Neural crest cell (in vitro differentiated cells): ENCODE measurements around the gene ZNF146. TPM values are rescaled to one million over a fixed set of nuclear protein-coding genes. Genes with fewer than 3 reads are reported as not detected.

ENCODE experiments used
- DNase-seq: peaks from one replicate; pipeline ENCODE4 v3.0.0; 2021; ENCODE audit warnings: low read depth, mixed read lengths, low spot score
- H3K27ac Mint-ChIP-seq: one replicate; pipeline ENCODE4 v1.8.0; 2021; ENCODE audit warnings: mild to moderate bottlenecking, mixed read lengths; ENCODE audit not compliant: unreplicated experiment
- H3K27me3 Mint-ChIP-seq: 2 replicates; pipeline ENCODE4 v1.8.0; 2021; ENCODE audit warnings: low read depth, mild to moderate bottlenecking, mixed read lengths
- H3K36me3 Mint-ChIP-seq: 2 replicates; pipeline ENCODE4 v1.8.0; 2021; ENCODE audit warnings: low read depth, mild to moderate bottlenecking, mixed read lengths
- H3K4me1 Mint-ChIP-seq: 2 replicates; pipeline ENCODE4 v1.8.0; 2021; ENCODE audit warnings: mixed read lengths
- H3K4me3 Mint-ChIP-seq: one replicate; pipeline ENCODE4 v1.8.0; 2021; ENCODE audit warnings: mild to moderate bottlenecking, mixed read lengths
- H3K9me3 Mint-ChIP-seq: 2 replicates; pipeline ENCODE4 v1.8.0; 2021; ENCODE audit warnings: mixed read lengths
- total RNA-seq: library from RNA; stranded (reverse); gene quantifications from 2 replicates; pipeline ENCODE4 v1.2.1, GENCODE V29; 2021
- TF ChIP-seq, protein P1 (sequence below): fragments of 200-600 bp; sonication (generic); conservative IDR thresholded peaks from 2 replicates; pipeline ENCODE4 v1.5.0; 2021; ENCODE audit warnings: antibody characterized with exemption, mild to moderate bottlenecking

ZNF146 gene
- total RNA-seq, 1 donor from 2014 or later, result 88.0 TPM

DNA sequence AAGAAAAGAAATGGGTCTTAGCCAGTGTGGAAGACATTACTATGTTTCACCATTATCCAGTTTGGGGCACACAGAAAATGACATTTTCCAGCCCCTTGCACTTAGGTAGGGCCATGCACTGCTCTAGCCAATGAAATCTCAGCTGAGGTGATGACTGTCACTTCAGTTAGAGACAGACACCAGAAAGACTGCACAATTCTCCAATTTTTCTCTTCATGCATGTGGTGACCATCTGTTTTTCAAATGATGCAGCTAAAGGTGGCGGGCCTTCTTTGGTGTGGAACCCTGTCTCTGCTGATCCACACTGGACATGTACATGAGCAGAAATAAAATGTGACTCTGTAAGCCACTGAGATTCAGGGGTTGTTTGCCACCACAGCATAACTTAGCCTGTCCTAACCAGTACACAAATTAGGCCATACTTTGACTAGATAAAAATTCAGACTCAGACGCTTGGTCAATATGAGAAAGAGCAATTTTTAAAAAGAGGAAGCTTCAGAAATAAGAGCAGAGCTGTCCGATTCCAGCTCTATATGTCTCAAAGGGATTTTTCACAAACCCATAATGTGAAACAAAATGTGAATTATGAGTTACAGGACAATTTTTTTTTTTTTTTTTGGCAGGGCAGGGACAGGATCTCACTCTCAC is 7.2 kb upstream of the ZNF146 start:
- Mint-ChIP-seq H3K4me3 (peak overlapping the region; percentile 23), H3K27ac (no peak overlapping the region), H3K27me3 (no peaks in the 10 kb centered on the region), H3K36me3 (peaks cover under 1% of the 10 kb centered on the region), H3K9me3 (no peaks in the 10 kb centered on the region), H3K4me1 (no peaks in the 10 kb centered on the region)
- TF ChIP-seq, protein P1, sequence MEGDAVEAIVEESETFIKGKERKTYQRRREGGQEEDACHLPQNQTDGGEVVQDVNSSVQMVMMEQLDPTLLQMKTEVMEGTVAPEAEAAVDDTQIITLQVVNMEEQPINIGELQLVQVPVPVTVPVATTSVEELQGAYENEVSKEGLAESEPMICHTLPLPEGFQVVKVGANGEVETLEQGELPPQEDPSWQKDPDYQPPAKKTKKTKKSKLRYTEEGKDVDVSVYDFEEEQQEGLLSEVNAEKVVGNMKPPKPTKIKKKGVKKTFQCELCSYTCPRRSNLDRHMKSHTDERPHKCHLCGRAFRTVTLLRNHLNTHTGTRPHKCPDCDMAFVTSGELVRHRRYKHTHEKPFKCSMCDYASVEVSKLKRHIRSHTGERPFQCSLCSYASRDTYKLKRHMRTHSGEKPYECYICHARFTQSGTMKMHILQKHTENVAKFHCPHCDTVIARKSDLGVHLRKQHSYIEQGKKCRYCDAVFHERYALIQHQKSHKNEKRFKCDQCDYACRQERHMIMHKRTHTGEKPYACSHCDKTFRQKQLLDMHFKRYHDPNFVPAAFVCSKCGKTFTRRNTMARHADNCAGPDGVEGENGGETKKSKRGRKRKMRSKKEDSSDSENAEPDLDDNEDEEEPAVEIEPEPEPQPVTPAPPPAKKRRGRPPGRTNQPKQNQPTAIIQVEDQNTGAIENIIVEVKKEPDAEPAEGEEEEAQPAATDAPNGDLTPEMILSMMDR, result no peak
- no peak for DNase-seq

DNA sequence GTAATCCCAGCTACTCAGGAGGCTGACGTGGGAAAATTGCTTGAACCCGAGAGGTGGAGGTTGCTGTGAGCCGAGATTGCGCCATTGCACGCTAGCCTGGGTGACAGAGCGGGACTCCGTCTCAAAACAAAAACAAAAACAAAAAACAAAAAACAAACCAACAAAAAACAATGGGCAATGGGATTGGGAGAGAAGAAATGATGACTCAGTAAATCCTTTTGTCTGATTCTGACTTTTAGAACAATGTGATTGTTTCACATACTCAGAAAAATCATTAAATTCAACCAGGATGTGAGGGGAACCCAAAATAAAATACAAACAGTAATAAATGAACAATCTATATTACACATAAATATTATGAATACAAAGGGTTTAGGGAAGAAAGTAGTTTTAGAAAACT is 5.5 kb upstream of the ZNF146 start:
- no peaks in the 10 kb centered on the region for H3K27me3 Mint-ChIP-seq
- no peaks in the 10 kb centered on the region for H3K36me3 Mint-ChIP-seq
- H3K9me3 Mint-ChIP-seq, result no peaks in the 10 kb centered on the region
- H3K27ac Mint-ChIP-seq, result no peak overlapping the region
- TF ChIP-seq, protein P1, result no peak
- H3K4me3 Mint-ChIP-seq, result no peak overlapping the region
- no peak for DNase-seq
- no peaks in the 10 kb centered on the region for H3K4me1 Mint-ChIP-seq

DNA sequence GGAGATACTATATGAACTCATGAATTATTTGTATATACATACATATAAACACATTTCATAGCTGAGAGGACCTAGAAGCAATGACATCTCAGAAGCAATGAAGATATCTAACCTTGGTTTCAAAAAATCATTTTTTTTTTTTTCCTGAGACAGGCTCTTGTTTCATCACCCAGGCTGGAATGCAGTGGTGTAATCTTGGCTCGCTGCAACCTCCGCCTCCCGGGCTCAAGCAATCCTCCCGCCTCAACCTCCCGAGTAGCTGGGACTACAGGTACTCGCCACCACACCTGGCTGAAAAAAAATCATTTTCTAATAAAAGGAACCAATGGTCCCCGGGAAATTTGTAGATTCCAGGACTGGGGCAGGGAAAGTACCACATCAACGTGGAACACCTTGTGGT is 4.4 kb upstream of the ZNF146 start:
- Mint-ChIP-seq H3K9me3 (no peaks in the 10 kb centered on the region), H3K4me3 (no peak overlapping the region), H3K4me1 (no peaks in the 10 kb centered on the region), H3K36me3 (no peaks in the 10 kb centered on the region), H3K27me3 (no peaks in the 10 kb centered on the region), H3K27ac (no peak overlapping the region)
- DNase-seq, result no peak
- TF ChIP-seq, protein P1, result no peak

DNA sequence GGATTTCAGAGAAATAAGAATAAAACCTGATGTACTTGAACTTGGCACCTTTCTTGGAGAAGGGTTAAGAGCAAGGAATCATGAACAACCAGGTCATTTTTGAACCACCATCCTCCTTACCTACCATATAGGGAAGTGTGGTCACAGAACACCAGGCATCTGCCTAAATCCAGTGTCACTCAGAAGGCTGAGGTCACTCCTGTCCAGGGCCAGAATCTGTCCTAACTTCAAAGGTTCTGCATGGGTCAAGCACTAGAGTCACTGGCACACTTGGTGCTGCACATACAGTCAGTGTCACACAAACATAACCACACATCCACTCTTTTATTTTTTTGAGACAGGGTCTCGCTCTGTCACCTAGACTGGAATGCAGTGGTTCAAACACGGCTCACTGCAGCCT is 2.0 kb upstream of the ZNF146 start:
- Mint-ChIP-seq H3K4me1 (peaks cover 13% of the 10 kb centered on the region), H3K36me3 (peaks cover 4% of the 10 kb centered on the region), H3K4me3 (peak overlapping the region; percentile 72), H3K27me3 (no peaks in the 10 kb centered on the region), H3K27ac (no peak overlapping the region), H3K9me3 (no peaks in the 10 kb centered on the region)
- DNase-seq, result no peak
- TF ChIP-seq, protein P1, result no peak

DNA sequence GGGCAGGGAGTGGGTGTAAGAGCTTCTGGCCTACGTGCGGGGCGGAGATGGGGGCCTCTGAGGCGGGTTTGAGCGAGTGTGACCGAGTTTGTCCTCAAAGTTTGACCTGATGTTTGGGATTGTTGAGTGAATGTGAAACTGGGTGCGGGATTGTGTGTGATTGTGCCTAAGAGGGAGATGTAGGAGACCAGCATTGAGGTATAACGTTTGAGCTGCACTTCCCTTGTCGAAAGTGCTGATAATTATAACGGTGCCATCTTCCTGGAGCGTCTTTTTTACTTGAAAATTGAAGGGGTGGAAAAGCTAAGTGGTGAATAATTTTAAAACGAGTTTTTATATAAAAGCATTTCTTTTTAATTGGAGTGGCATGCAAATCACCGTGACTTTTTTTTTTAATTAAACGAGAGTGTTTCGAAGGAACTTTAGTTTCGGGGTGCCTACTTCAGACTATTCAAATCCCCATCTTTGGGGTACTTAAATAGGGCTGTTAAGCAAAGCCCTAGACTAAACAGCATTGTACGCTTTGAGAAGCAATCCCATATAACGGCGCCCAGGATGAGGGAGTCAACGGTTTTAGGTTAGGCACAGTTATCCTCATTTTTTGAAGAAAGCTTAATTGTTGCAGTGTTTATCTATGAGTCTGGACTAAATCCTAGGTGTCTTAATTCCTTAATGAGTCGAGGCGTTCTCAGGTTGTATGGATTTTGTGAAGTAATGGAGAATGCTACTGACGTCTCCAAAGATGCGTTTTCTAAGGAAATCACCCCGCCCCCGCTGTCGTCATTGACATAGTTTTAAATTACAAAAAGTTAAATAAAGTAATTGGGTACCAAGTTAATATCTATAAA is 594 bp downstream of the ZNF146 start:
- Mint-ChIP-seq H3K27ac (peak overlapping the region; percentile 96), H3K4me1 (peaks cover 24% of the 10 kb centered on the region), H3K36me3 (peaks cover 13% of the 10 kb centered on the region), H3K27me3 (no peaks in the 10 kb centered on the region), H3K4me3 (no peak overlapping the region), H3K9me3 (no peaks in the 10 kb centered on the region)
- DNase-seq, result peak; percentile 7
- TF ChIP-seq, protein P1, result no peak
